ENCODE data around the gene PRRC2C.
"Not testable (repeated sequence)": the region's sequence is repeated elsewhere in the genome, so short reads cannot be mapped to it uniquely, and the experiment has no call there.

The PRRC2C gene

DNA sequence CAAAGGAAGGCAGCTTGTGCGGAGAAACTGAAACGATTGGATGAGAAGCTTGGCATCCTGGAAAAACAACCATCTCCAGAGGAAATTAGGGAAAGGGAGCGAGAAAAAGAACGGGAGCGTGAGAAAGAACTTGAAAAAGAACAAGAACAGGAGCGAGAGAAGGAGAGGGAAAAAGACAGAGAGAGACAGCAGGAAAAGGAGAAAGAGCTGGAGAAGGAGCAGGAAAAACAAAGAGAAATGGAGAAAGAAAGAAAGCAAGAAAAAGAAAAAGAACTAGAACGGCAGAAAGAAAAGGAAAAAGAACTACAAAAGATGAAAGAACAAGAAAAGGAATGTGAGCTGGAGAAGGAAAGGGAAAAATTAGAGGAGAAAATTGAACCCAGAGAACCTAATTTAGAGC is 47.2 kb downstream of the PRRC2C start:
- DNase-seq (ENCODE audit: low read depth), result no peak
- TF ChIP-seq, protein P1, sequence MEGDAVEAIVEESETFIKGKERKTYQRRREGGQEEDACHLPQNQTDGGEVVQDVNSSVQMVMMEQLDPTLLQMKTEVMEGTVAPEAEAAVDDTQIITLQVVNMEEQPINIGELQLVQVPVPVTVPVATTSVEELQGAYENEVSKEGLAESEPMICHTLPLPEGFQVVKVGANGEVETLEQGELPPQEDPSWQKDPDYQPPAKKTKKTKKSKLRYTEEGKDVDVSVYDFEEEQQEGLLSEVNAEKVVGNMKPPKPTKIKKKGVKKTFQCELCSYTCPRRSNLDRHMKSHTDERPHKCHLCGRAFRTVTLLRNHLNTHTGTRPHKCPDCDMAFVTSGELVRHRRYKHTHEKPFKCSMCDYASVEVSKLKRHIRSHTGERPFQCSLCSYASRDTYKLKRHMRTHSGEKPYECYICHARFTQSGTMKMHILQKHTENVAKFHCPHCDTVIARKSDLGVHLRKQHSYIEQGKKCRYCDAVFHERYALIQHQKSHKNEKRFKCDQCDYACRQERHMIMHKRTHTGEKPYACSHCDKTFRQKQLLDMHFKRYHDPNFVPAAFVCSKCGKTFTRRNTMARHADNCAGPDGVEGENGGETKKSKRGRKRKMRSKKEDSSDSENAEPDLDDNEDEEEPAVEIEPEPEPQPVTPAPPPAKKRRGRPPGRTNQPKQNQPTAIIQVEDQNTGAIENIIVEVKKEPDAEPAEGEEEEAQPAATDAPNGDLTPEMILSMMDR (IDR thresholded peaks at IDR 0.05; ENCODE audit: control insufficient read depth, insufficient read depth, low read depth, low read length, missing control alignments), result no peak
- H3K4me3 ChIP-seq (ENCODE audit: control insufficient read depth, low read depth, low read length), result no peak overlapping the region

DNA sequence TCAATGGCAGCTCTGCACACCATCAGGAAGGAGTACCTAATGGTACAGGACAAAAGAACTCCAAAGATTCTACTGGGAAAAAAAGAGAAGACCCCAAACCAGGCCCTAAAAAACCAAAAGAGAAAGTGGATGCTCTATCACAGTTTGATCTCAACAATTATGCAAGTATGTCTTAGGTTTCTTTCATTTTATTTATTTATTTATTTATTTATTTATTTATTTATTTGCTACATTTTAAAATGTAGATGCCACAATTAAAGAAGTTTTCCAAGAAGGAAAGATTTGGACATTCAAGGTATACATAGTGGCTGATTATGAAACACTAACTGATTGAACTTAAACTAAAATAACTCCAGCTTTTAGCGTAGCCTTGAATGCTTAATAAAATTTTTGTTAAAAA is 60.2 kb downstream of the PRRC2C start:
- H3K4me3 ChIP-seq (ENCODE audit: control insufficient read depth, low read depth, low read length), result no peak overlapping the region
- no peak for DNase-seq (ENCODE audit: low read depth)
- TF ChIP-seq, protein P1 (IDR thresholded peaks at IDR 0.05; ENCODE audit: control insufficient read depth, insufficient read depth, low read depth, low read length, missing control alignments), result no peak

DNA sequence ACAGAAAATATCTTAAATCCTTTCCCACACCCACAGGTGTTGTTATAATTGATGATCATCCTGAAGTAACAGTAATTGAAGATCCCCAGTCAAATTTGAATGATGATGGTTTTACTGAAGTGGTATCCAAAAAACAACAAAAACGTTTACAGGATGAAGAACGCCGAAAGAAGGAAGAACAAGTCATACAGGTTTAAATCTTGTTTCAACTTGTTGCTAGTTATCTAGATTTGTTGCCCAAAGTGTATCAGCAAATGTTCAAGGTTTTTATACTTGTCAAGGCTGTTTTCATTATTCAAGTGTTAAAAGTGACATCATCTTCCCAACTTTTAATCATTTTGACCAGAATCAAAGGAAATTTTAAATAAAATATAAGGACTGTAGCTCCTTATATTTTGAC is 64.7 kb downstream of the PRRC2C start:
- no peak overlapping the region for H3K4me3 ChIP-seq (ENCODE audit: control insufficient read depth, low read depth, low read length)
- TF ChIP-seq, protein P1 (IDR thresholded peaks at IDR 0.05; ENCODE audit: control insufficient read depth, insufficient read depth, low read depth, low read length, missing control alignments), result no peak
- DNase-seq (ENCODE audit: low read depth), result no peak

DNA sequence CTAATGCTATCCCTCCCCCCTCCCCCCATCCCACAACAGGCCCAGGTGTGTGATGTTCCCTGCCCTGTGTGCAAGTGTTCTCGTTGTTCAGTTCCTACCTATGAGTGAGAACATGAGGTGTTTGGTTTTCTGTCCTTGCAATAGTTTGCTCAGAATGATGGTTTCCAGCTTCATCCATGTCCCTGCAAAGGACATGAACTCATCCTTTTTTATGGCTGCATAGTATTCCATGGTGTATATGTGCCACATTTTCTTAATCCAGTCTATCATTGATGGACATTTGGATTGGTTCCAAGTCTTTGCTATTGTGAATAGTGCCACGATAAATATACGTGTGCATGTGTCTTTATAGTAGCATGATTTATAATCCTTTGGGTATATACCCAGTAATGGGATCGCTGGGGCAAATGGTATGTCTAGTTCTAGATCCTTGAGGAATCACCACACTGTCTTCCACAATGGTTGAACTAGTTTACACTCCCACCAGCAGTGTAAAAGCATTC is 65.3 kb downstream of the PRRC2C start:
- DNase-seq (ENCODE audit: low read depth), result not testable (repeated sequence)

DNA sequence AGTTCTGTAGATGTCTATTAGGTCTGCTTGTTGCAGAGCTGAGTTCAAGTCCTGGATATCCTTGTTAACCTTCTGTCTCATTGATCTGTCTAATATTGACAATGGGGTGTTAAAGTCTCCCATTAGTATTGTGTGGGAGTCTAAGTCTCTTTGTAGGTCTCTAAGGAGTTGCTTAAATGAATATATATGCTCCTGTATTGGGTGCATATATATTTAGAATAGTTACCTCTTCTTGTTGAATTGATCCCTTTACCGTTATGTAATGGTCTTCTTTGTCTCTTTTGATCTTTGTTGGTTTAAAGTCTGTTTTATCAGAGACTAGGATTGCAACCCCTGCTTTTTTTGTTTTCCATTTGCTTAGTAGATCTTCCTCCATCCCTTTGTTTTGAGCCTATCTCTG is 68.6 kb downstream of the PRRC2C start:
- H3K4me3 ChIP-seq (ENCODE audit: control insufficient read depth, low read depth, low read length); DNase-seq (ENCODE audit: low read depth): not testable (repeated sequence)

More for the DNA sequence above, 65.3 kb downstream of the PRRC2C start:
- not testable (repeated sequence) for H3K4me3 ChIP-seq (ENCODE audit: control insufficient read depth, low read depth, low read length)

DNA sequence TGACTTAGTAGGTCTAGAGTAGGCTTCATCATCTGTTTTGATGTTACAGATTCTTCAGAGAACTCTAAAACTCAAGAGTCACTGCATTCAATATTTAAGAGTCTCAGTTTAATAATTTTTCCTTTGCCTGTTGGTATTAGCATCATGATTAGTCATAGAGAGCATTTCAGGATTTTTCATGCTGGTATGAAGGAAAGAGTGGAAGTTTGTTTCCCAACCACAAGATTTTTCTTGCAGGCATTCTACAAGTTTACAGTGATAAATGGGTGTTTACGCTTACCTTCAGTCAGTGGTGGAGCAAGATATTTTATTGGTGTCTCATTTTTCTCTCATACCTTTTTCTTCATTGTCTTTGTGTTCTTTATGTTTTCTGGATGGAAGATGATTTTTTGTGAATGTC is 78.3 kb downstream of the PRRC2C start:
- no peak for DNase-seq (ENCODE audit: low read depth)
- no peak overlapping the region for H3K4me3 ChIP-seq (ENCODE audit: control insufficient read depth, low read depth, low read length)
- TF ChIP-seq, protein P1 (IDR thresholded peaks at IDR 0.05; ENCODE audit: control insufficient read depth, insufficient read depth, low read depth, low read length, missing control alignments), result no peak

DNA sequence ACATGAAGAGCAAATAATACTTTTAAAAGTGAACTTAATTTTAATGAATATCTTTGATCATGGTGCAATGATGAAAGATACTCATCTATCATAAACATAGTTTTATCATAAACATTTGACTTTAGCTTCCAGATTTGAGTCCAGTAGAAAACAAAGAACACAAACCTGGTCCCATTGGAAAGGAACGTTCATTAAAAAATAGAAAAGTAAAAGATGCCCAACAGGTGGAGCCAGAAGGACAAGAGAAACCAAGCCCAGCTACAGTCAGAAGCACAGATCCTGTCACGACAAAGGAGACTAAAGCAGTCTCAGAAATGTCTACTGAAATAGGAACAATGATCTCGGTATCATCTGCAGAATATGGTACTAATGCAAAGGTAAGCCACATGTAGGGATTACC is 81.1 kb downstream of the PRRC2C start:
- no peak overlapping the region for H3K4me3 ChIP-seq (ENCODE audit: control insufficient read depth, low read depth, low read length)
- TF ChIP-seq, protein P1 (IDR thresholded peaks at IDR 0.05; ENCODE audit: control insufficient read depth, insufficient read depth, low read depth, low read length, missing control alignments), result peak; percentile 25
- no peak for DNase-seq (ENCODE audit: low read depth)

DNA sequence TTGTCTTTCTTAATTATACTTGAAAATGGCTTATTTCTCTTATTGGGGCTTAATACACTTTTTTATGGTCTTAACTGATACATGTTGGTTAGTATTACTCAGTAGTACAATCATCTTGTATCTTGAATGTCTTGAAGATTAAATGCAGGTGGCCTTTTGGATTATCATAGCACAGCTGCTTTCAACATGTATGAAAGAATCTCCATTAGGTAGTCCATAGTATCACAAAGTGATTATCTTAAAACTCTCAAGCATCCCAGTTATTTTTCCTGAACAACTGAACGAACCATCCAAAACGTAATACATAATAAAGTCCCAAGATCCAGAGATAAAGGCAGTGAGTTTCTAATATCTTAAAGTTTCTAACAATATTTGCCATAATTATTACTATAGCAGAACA is 85.0 kb downstream of the PRRC2C start:
- TF ChIP-seq, protein P1 (IDR thresholded peaks at IDR 0.05; ENCODE audit: control insufficient read depth, insufficient read depth, low read depth, low read length, missing control alignments), result no peak
- H3K4me3 ChIP-seq (ENCODE audit: control insufficient read depth, low read depth, low read length), result no peak overlapping the region
- no peak for DNase-seq (ENCODE audit: low read depth)
